Endometrial microvascular endothelial cells (primary cell): ENCODE measurements around the gene MARCHF6. TPM values are rescaled to one million over a fixed set of nuclear protein-coding genes. Genes with fewer than 3 reads are reported as not detected.

Experiments used
- in situ Hi-C: cut with HindIII; loops from 2 replicates; pipeline ENCODE4 v1.10.0; 2017; ENCODE audit warnings: low sequenced_read_pairs, low pct_unique_long_range_greater_than_20kb; ENCODE audit errors: inconsistent ontology term
- total RNA-seq: library from RNA; depleted of rRNA; stranded (reverse); fragments of >200 nt; gene quantifications from one replicate; pipeline ENCODE4 v1.2.3, GENCODE V29; 2015; ENCODE audit errors: inconsistent ontology term

Gene MARCHF6
- total RNA-seq, 1 donor from 2014 or later, result 56.4 TPM

DNA sequence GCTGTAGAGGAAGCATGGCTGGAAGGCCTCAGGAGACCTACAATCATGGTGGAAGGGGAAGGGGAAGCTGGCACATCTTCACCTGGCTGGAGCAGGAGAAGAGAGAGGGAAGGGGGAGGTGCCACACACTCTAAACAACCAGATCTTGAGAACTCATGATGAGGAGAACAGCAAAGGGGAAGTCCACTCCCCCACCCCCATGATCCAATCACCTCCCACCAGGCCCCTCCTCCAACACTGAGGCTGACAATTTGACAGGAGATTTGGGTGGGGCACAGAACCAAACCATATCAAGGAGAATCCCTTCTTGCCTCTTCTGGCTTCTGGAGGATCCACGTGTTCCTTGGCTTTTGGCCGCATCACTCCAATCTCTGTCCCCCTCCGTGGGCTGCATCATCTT lies 32.7 kb upstream of the MARCHF6 start:
- in situ Hi-C loops, result no loop called here

DNA sequence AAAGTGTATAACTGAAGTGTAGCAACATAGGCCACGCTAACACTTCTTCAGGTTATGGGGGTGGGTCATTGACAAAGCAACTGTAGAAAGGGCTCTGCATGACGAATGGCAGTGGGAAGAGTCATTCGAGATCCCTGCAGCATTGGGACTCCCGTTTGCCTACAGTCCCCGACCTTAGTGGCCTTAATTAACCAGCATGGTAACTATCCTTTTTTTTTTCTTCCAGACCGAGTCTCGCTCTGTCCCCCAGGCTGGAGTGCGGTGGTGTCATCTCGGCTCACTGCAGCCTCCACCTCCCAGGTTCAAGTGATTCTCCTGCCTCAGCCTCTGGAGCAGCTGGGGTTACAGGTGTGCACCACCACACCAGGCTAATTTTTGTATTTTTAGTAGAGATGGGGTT lies 31.6 kb upstream of the MARCHF6 start:
- in situ Hi-C loops, result no loop called here

DNA sequence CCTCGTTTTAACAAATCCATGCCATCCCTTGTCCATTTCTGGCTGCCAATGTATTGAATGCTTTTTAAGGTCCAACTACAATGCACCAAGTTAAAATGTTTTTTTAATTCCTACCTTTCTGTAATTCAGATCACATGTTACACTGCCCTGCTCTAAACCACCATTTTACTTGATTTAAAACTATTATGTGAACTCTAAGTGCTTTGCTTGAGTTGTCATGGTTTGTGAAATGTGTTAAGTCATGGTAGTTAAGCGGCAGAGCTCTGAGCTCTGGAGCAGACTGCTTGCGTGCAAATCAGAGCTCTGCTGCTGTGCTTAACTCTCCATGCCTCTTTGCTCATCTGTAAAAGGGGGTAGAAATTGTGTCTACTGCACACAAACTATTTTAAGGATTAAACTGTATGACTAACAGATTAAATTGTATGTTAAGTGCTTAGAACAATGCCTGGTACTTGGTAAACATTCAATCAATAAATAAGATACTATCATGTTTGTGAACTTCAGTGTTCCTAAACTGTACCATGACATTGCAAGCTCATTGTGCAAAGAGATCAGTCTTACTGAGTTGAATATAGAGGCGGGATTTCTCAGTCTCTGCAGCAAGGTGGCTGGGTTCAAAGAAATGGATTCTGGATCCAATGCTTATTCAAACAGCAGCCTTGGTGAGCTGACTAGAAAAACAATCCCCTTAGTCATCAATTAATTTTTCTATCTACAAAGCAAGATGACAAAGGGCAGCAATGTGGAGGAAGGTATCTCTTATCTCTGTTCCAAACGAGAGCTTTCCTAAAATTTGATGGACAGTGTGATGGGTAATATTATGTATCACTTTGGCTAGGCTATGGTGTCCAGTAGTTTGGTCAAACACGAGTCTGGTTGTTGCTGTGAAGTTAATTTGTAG lies 29.7 kb upstream of the MARCHF6 start:
- in situ Hi-C loops, result no loop called here

DNA sequence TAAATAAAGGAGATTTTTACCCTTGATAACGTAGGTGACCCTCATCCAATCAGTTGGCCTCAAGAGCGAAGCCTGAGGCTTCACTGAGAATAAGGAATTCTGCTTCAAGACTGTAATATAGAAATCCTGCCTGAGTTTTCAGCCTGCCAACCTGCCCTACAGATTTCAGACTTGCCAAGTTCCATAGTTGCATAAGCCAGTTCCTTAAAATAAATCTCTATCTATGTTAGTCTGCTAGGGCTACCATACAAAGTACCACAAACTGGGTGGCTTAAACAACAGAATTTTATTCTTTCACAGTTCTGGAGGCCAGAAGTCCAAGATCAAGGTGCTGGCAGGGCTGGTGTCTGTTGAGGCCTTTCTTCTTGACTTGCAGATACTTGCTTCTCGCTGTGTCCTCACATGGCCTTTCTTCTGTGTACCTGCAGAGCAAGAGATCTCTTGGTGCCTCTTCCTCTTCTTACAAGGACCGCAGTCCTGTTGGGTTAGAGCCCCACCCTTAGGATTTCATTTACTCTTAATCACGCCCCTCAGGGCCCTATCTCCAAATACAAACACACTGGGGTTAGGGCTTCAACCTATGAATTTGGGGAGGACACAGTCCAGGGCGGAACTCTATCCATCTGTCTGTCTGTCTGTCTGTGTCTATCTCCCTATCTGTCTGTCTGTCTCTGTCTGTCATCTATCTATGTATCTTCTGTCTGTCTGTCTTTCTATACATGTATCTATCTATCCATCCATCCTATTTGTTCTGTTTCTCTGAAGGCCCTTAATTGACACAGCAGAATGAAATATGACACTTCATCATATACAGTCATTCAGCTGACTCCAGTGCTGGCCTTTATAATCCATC lies 28.8 kb upstream of the MARCHF6 start:
- in situ Hi-C loops, result no loop called here

DNA sequence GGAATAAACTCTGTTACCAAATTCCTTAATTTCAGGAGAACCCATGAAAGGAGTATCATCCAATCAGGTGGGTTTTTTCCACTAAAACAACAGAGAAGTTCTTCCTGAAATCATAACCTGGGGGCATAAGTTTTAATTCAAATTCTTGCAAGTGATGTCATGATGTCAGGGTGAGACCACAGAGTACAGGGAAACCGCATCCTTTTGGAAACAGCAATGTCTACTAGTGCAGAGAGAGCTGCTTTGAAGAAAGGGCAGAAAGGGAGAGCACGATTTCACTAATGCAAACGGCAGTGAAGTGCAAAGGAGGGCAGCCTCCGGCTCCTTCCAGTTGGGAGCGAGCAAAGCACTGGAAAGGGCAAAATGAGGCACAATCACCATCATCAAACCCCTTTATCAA lies 25.2 kb upstream of the MARCHF6 start:
- in situ Hi-C loops, result no loop called here

DNA sequence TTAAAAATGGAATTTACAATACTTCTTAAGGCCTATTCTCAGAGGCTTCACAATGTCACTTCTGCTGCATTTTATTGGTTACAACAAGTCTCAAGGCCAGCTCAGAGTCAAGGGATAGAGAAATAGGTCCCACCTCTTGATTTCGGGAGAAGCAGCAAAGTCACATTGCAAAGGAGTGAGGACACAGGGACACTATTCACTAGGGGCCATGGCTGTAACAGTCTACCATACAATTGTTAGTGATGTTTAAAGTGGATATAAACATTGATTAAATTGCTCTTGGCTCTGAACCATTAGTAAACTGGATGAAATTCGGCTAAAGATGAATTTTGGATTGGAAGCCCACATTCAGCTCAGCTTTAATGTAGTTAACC lies 24.1 kb upstream of the MARCHF6 start:
- in situ Hi-C loops, result no loop called here

DNA sequence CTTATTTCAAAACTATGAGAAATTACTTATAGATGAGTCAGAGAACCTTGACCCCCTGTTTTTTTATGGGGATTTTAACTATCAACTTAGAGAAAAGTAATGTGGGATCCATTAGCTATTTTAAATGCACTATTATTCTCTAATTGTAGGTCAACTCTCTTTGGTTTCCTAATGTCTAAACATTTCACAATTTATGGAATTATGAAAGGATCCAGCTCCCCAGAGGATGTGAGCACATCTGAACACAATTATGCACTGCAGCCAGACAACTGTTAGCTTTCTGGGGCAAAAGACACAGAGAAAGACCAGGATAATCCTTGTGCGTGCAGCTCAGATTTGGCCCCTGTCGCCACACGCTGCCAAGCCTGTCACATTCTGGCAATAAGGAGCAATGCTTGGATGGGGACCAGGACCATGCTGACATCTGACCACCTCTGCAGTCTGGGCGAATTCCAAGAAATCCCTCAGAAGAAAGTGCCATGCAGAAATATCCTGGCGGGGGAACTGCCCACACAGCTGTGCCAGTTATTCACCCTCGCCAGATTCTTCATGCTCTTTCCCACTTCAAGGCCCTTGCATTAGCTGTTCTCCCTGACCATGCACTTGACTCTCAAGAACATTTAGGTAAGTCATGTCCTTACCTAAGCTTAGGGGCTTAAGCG lies 23.5 kb upstream of the MARCHF6 start:
- in situ Hi-C loops, result no loop called here

DNA sequence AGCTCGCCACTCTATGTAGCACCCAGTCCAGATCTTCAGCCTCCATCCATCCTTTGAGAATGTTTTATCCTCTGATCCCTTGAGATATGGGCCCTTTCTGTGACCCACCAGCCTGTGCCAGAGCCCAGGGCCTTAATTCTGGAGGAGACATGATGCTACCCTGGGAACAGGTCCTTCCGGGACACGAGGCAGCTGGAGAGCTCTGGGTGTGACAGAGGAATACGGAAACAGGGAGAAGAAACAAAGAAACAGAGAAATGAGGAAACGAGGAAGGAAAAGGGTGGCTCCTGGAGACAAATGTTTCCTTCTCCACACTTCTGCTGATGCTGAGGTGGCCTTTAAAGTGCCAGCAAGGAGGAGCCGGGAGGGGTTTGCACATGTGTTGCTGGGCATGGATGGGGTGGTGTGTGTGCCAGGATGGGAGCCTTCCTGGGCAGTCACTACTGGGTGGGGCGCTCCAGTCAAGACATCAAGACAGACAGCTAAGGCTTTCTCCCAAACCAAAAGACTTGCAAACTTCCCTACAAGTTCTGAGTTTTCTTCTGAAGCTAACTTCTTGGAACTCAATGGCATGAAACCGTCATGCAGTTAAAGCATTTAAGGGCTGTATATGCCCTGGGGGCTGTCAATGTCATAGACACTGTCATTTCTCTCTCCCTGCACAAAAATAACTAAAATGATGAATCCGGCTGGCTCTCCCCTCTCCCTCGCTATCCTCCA lies 22.8 kb upstream of the MARCHF6 start:
- in situ Hi-C loops, result no loop called here

DNA sequence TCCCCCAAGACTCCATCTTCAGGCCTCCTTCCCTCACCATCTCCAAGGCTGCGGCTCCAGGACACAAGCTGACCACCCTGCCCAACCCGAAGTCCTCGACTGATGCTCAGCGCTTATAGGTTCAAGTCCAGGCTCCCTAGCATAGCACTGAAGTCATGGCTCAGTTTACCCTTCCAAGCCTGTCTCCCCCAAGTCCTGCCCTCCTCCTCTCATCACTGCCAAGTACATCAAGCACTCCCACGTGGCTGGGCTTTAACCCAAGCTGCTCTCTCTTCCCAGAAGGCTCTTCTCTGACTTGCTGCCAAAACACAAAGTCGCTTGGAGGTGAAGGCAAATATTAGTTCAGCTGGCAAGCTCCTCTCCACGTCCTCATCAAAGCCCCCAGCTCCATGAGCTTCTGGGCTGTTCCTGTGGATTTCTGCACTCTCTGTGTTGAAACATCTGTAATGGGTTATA lies 22.1 kb upstream of the MARCHF6 start:
- in situ Hi-C loops, result no loop called here

DNA sequence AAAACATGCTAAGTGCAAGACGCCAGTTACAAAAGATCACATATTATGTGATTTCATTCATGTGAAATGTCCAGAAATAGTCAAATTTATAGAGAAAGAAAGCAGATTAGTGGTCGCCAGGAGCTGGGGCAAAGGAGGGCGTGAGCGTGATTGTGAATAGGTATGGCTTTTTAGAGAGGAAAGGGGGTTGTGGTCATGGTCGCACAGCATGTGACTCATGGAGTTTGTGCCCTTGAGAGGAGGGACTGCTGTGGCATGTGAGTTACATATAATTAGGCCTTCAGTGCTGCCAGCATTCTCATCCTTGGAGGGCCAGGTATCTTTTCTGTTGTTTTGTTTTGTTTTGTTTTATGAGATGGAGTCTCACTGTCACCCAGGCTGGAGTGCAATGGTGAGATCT lies 21.2 kb upstream of the MARCHF6 start:
- in situ Hi-C loops, result no loop called here

DNA sequence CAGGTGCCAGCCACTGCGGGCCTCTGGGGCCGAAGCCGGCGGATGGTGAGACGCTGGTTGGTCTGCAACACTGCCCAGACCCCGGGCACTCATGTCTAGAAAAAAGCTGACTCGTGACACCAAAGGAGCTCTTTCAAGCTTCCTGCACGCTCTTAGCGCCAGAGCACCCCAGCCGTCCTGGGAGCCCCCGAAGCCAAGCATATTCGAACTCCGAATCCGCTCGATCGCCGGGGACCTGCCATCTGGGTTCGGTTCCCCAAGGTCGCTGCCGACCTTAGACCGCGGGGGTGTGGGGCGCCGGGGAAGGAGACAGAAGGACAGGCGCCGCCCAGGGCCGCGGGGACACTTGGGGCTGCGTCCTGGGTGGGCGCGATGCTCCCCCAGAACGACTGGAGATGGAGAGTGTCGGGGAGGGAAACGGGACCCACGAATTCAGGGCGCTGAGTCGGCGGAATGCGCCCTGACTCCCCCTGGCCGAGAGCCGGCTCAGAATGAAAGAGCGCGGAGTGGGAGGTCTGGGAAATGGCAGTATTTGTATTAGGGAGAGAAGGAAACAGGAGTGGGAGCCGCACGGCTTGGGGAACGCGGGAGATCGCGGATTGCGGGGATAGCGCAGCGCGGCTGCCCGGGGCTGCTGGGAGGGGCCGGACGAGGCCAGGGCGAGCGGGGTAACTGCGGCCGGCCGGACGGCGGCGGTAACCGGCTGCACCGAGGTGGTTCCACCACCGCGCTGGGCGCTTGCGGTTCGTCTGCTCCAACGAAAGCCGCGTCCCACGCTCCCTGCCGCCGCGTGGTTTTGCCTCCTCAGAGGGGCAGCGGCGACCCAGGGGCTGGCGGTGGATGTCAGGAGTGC lies 20.1 kb upstream of the MARCHF6 start:
- in situ Hi-C loops, result no loop called here

DNA sequence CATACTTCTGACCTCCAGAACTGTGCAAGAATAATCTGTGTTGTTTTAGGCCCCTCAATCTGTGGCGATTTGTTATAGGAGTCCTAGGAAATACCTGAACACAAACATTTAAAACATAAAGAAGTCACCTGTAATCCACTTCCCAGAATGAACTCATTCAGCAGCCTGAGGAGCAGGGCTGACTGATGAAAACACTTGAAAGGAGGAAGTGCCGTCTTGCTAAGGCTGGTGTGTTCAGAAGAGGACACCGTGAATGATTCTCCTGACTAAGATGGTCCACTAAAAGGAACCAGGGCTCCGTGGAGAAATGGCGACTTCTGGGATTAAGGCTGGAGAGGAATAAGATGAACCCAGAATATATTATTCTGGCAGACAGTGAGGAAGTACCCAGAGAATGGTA lies 18.7 kb upstream of the MARCHF6 start:
- in situ Hi-C loops, result no loop called here

DNA sequence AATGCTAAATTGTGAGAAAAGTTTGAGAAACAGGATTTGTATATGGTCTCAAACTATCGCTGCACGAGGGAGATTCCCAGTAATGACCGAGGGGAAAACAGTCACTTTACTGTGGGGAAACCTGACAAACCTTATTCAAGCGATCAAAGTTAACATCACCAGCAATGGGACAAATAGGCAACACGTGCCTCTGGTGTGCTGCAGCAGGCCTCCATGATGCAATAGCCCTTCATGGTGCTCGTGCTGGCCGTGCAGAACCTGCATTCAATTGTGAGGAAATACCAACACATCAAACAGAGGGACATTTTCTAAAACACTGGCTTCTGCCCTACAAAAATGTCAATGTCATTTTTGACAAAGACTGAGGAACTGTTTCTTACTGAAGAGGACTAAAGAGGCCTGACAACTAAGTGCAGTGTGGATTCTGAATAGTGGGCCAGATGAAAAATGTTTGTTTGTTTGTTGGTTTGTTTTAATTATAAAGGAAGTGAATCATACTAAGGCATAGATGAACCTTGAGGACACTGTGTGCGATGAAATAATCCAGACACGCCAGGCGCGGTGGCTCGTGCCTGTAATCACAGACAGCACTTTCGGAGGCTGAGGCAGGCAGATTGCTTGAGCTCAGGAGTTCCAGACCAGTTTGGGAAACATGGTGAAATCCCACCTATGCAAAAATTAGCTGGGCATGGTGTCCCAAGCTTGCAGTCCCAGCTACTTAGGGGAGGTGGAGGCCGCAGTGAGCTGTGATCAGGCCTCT lies 17.6 kb upstream of the MARCHF6 start:
- in situ Hi-C loops, result no loop called here

DNA sequence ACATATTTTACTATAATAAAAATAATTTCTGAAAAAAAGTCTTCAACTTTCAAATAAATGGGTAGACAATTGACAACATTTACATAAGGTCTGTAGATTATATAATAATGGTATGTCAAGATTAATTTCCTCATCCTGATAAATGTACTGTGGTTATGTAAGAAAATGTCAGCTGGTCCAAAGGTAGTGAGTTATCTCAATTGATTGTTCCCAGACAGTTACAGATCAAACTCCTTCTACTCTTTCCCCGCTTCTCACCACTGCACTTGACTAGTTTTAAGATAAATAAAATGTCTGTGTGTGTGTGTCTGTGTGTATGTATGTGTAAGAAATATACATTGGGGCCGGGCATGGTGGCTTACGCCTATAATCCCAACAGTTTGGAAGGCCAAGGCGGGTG lies 16.4 kb upstream of the MARCHF6 start:
- in situ Hi-C loops, result no loop called here

DNA sequence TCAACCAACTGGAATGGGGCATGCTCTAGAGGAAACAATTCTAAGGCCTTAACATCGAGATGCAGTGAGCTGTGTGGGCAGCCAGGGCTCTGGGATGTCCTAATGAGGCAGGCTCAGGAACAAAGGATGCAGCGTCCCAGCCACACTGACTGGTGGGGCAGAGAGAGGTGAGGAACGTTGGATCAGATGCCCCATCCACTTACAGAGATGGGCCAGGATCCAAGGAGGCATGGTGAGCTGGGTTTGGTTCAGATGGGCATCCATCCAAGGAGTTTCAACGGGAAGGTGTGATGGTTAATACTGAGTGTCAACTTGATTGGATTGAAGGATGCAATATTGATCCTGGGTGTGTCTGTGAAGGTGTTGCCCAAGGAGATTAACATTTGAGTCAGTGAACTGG lies 15.5 kb upstream of the MARCHF6 start:
- in situ Hi-C loops, result no loop called here

DNA sequence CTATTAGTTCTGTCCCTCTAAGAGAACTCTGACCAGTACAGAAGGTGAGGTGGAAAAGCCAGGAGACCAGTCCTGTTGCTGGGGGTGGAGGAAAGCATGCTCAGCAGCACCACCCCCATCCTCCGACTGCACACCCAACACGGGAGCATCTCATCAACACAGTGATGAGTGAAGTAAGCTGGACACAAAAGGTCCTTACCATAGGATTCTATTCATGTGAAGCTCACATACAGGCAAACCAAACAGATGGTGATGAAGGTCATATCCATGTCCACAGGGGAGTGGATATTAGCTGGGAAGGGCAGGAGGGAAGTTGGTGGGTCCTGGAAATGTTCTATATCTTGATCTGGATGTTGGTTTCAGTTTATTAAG lies 14.8 kb upstream of the MARCHF6 start:
- in situ Hi-C loops, result no loop called here

DNA sequence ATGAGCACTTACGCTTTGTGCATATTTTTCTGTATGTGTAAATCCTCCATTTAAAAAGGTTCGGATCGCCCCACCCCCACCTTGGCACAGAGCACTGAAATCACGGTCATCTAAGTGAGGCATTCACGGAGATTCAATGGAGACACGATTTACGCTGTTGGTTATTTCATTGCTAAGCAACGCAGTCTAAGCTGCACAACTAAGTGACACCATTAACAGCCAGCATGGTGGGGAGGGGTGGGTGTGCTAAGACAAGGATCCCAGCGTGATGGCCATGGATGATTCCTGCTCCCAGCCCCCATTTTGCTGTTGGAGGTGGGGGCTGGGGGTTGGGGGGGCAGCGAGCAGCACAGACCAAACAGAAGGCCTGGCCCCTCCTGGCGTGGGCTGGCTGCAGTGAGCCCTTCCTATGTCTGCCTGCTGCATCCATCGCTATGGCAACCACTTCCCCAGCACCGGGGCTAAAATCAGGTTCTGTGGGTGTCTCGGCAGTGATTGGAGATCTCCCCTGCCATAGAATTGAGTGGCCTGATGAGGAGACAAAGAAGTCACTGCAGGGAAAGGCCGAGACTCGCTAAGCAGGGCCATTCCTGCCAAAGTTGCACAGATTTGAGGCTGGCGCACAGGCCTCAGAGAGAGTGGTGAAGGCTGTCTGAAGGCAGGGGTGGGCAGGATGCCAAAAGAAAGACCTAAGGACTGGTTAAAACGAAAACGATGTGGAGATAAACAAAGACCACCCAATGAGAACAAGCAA lies 14.3 kb upstream of the MARCHF6 start:
- in situ Hi-C loops, result no loop called here
